Measurements from ENCODE around the gene JAKMIP1. TPM values are rescaled to one million over a fixed set of nuclear protein-coding genes. Genes with fewer than 3 reads are reported as not detected.
"Not testable (repeated sequence)": the region's sequence is repeated elsewhere in the genome, so short reads cannot be mapped to it uniquely, and the experiment has no call there.

JAKMIP1 gene
- total RNA-seq, 1 donor from 2014 or later = 0.54 TPM

DNA sequence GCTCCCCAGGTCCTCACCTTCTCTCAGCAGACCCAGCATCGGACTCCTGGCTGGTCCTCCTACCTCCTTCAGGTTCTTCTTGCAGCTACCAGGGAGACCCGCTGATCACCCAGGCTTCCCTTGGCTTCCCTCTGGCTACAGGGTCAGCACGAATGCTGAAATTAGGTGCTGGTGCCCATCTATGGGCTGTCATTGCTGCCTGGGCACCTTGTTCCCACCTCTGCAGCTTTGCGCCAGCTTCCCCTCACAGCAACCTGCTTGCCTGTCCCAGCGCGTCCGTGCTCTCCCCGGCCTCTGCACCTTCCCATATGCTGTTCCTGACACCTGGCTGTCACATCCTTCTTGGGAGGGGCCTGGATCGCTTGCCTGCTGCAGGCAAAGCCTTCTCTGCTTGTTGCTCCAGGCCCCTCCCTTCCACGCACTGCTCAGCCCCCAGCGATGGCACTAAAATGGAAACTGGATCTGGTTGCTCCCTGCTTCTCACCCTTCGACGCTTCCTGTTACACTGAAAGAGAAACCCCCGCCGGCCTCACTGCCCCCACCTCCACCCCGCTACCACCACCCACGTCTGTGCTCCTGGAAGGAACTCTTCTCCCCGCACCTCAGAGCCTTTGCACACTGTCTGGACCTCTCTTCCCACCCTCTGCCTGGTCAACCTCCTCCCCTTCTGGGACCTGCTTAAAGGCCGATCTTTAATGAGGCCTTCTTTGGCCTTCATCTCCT, 204.3 kb downstream of the JAKMIP1 start:
- no peak overlapping the region for H3K27ac Mint-ChIP-seq (ENCODE audit: unreplicated experiment)

DNA sequence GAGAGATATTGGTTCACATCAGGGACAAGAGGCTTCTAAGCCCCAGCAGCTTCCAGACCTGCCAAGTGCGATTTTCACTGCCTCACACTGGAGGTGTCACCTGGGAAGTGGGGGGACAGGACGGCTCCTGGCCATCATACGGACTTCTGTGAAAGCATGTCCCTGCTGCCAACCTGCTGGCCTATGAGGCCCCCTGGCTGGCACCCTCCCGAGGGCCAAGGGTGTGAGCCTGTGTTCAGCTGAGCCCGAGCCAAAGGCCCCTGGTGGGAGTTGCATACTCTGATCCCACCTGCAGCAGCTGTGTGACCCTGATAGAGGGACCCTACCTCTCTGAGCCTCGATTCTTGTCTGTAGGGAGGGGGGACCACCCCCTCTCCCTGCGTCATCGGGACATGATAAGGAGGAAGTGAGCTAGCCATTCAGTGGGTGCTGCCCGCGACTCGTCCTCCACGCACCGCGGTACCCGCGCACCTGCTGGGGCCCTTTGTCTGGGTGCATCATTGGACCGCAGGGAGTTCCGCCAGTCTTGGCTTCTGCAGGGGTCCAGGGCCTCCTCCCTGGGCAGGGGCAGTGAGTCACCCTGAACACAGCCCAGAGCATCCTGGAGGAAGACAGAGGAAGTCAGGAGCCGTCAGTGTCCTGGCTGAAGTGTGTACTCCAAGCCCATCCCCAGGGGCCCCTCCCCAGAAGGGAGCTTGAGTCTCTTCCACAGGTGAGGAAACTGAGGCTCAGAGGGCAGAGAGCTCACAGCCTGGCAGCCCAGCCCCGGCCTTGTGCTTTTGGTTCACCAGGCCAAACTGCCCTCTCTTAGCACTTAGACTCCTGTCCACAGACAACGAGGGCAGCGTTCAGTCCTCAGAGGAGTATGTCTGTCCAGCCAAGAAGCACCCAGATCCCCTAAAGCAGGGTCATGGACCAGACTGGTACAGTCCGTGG, 206.2 kb downstream of the JAKMIP1 start:
- H3K36me3 Mint-ChIP-seq (ENCODE audit: low read depth) = no peaks in the 10 kb centered on the region
- peaks cover 3% of the 10 kb centered on the region for H3K4me1 Mint-ChIP-seq
- peaks cover 42% of the 10 kb centered on the region for H3K27me3 Mint-ChIP-seq (ENCODE audit: low read depth)
- H3K9me3 Mint-ChIP-seq = no peaks in the 10 kb centered on the region
- H3K27ac Mint-ChIP-seq (ENCODE audit: unreplicated experiment) = no peak overlapping the region
- TF ChIP-seq, protein P1, sequence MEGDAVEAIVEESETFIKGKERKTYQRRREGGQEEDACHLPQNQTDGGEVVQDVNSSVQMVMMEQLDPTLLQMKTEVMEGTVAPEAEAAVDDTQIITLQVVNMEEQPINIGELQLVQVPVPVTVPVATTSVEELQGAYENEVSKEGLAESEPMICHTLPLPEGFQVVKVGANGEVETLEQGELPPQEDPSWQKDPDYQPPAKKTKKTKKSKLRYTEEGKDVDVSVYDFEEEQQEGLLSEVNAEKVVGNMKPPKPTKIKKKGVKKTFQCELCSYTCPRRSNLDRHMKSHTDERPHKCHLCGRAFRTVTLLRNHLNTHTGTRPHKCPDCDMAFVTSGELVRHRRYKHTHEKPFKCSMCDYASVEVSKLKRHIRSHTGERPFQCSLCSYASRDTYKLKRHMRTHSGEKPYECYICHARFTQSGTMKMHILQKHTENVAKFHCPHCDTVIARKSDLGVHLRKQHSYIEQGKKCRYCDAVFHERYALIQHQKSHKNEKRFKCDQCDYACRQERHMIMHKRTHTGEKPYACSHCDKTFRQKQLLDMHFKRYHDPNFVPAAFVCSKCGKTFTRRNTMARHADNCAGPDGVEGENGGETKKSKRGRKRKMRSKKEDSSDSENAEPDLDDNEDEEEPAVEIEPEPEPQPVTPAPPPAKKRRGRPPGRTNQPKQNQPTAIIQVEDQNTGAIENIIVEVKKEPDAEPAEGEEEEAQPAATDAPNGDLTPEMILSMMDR (conservative IDR thresholded peaks at IDR 0.05) = no peak
- DNase-seq (ENCODE audit: low read depth, low spot score) = no peak
- H3K4me3 Mint-ChIP-seq = no peak overlapping the region

More for the DNA sequence above, 204.3 kb downstream of the JAKMIP1 start:
- Mint-ChIP-seq H3K27me3 (ENCODE audit: low read depth) (peaks cover 45% of the 10 kb centered on the region), H3K4me1 (peaks cover 3% of the 10 kb centered on the region), H3K36me3 (ENCODE audit: low read depth) (no peaks in the 10 kb centered on the region), H3K4me3 (no peak overlapping the region), H3K9me3 (no peaks in the 10 kb centered on the region)
- DNase-seq (ENCODE audit: low read depth, low spot score) = no peak
- TF ChIP-seq, protein P1 (conservative IDR thresholded peaks at IDR 0.05) = no peak

DNA sequence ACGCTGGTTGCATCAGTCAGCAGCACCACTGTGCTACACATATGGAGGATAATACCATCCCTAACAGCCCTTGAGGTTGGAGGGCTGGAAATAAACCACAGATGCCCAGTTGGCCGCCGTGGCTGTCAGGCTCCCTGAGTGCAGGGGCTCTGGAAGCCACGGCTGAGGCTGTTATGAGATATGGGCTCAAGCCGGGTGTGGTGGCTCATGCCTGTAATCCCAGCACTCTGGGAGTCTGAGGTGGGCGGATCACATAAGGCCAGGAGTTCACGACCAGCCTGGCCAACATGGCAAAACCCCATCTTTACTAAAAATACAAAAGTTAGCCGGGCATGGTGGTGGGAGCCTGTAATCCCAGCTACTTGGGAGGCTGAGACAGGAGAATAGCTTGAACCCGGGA, 207.0 kb downstream of the JAKMIP1 start:
- H3K4me1 Mint-ChIP-seq; H3K27ac Mint-ChIP-seq (ENCODE audit: unreplicated experiment); H3K4me3 Mint-ChIP-seq; DNase-seq (ENCODE audit: low read depth, low spot score); H3K9me3 Mint-ChIP-seq; H3K36me3 Mint-ChIP-seq (ENCODE audit: low read depth): not testable (repeated sequence)
- H3K27me3 Mint-ChIP-seq (ENCODE audit: low read depth) = peaks cover 45% of the 10 kb centered on the region

DNA sequence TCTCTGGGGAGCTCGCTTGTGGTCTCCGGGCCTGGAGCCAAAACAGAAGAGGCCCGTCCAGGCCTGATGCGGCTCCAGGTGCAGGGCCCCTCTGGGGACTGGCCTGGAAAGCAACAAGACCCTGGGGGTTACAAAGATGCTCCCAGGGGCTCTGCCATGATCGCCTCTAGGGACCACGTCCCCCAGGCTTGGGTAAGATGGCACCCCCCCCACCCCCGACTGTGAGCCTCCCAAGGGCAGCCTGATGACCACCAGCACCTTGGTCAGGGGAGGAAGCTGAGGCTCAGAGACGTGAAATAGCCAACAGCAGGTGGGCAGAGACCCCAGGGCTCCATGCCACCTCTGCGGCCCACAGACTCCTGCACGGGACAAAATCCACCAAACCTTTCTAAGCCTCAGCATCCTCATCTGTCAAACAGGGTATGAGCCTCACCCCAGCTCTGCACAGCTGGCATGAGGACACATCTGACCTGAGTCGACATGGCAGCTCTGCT, 207.5 kb downstream of the JAKMIP1 start:
- Mint-ChIP-seq H3K4me3 (no peak overlapping the region), H3K36me3 (ENCODE audit: low read depth) (no peaks in the 10 kb centered on the region), H3K9me3 (no peaks in the 10 kb centered on the region), H3K27me3 (ENCODE audit: low read depth) (peaks cover 46% of the 10 kb centered on the region), H3K27ac (ENCODE audit: unreplicated experiment) (no peak overlapping the region), H3K4me1 (no peaks in the 10 kb centered on the region)
- TF ChIP-seq, protein P1 (conservative IDR thresholded peaks at IDR 0.05) = no peak
- DNase-seq (ENCODE audit: low read depth, low spot score) = no peak

DNA sequence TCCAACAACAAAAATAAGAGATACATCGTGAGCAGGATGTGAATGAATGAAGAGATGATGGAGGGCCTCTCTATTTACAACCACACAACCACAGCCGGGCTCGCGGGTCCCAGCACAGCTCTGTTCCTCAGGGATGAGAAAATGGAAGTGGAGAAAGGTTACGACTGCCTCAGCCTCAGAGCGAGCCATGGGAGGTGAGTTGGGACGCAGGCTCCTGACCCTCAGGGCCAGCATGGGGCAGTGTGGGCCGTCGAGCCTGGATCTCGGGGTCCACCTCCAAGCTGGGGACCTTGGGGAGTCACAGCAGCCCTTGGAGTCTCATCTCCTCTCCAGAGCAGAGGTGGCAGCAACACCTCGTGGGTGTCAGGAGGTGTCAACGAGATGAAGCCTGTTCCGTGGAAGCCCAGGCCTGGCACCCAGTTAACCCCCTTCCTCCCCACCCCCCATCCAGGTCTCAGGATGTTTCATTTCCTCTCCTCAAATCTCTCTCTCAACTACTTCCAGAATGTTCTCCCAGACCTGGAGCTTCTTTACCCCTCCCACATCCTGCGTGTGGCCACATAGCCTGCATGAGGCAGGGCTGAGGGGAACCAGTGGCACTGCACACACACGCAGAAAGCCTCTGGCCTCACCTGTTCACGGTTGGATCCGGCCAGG, 208.1 kb downstream of the JAKMIP1 start:
- Mint-ChIP-seq H3K4me3 (no peak overlapping the region), H3K9me3 (no peaks in the 10 kb centered on the region), H3K36me3 (ENCODE audit: low read depth) (no peaks in the 10 kb centered on the region), H3K4me1 (no peaks in the 10 kb centered on the region), H3K27ac (ENCODE audit: unreplicated experiment) (no peak overlapping the region), H3K27me3 (ENCODE audit: low read depth) (peaks cover 47% of the 10 kb centered on the region)
- DNase-seq (ENCODE audit: low read depth, low spot score) = no peak
- TF ChIP-seq, protein P1 (conservative IDR thresholded peaks at IDR 0.05) = no peak
